GM12878 (cell line): Measurements from ENCODE around the gene BPTF. TPM values are rescaled to one million over a fixed set of nuclear protein-coding genes. Genes with fewer than 3 reads are reported as not detected.
A peak's percentile ranks its signal among the peaks of the same experiment; 100 is the strongest.

Source experiments
- ATF2 ChIP-seq: IDR thresholded peaks from 2 replicates; pipeline ENCODE4 v1.6.1; 2012; ENCODE audit warnings: low read length, inconsistent platforms
- CHD2 ChIP-seq: IDR thresholded peaks from 2 replicates; pipeline ENCODE4 v1.6.1; 2011; ENCODE audit warnings: low read depth, low read length, improper control_type of control experiment, borderline replicate concordance
- CREB1 ChIP-seq: IDR thresholded peaks from 2 replicates; pipeline ENCODE4 v1.6.1; 2012; ENCODE audit warnings: low read depth, mild to moderate bottlenecking, inconsistent platforms
- EED ChIP-seq: sonication (generic); IDR thresholded peaks from 2 replicates; pipeline ENCODE4 v1.6.1; 2016; ENCODE audit warnings: antibody characterized with exemption, low read depth
- GABPA ChIP-seq: IDR thresholded peaks from 2 replicates; pipeline ENCODE4 v1.6.1; 2014; ENCODE audit warnings: antibody characterized with exemption, low read depth, mild to moderate bottlenecking, inconsistent platforms
- IKZF1 ChIP-seq: fragments of 450-650 bp; conservative IDR thresholded peaks from 2 replicates; pipeline ENCODE4 v1.6.1; 2017; ENCODE audit warnings: antibody characterized with exemption, mild to moderate bottlenecking
- IRF4 ChIP-seq: IDR thresholded peaks from 2 replicates; pipeline ENCODE4 v1.6.1; 2011; ENCODE audit warnings: low read depth, low read length
- JUNB ChIP-seq: IDR thresholded peaks from 2 replicates; pipeline ENCODE4 v1.6.1; 2016; ENCODE audit warnings: antibody characterized with exemption, mild to moderate bottlenecking
- NBN ChIP-seq: fragments of 450-650 bp; IDR thresholded peaks from 2 replicates; pipeline ENCODE4 v1.6.1; 2016
- RELB ChIP-seq: fragments of 450-650 bp; IDR thresholded peaks from 2 replicates; pipeline ENCODE4 v1.6.1; 2017; ENCODE audit warnings: low read depth, mild to moderate bottlenecking, moderate library complexity
- TARDBP ChIP-seq: IDR thresholded peaks from 2 replicates; pipeline ENCODE4 v1.6.1; 2016; ENCODE audit warnings: borderline replicate concordance
- YY1 ChIP-seq: IDR thresholded peaks from 2 replicates; pipeline ENCODE4 v1.6.1; 2011; ENCODE audit warnings: low read depth, mild to moderate bottlenecking, low read length
- ZNF384 ChIP-seq: IDR thresholded peaks from 2 replicates; pipeline ENCODE4 v1.6.1; 2012; ENCODE audit warnings: low read depth, mild to moderate bottlenecking, low read length, improper control_type of control experiment, borderline replicate concordance
- polyA plus RNA-seq, 11 experiments: library from polyadenylated mRNA; depleted of rRNA in 4 of 11; unstranded in 6 of 11; stranded (reverse) in 5 of 11; fragments of >200 nt; fragmentation: Nextera tagmentation in 4 of 11; fragmentation: Illumina TruSeq in 1 of 11; extraction: Ambion mirVana in 4 of 11; extraction: Trizol in 1 of 11; gene quantifications; 1 replicate in 1 of 11; 2 replicates in 10 of 11; pipeline versions ENCODE4 v1.2.1 to v1.2.3, GENCODE V29; 2011 to 2016; ENCODE audit warnings: inconsistent platforms in 2 of 11, missing spikeins in 2 of 11, low read depth in 1 of 11
- total RNA-seq, 4 experiments: library from RNA; depleted of rRNA in 3 of 4; stranded (reverse); fragments of >200 nt in 3 of 4; fragmentation: Illumina TruSeq in 1 of 4; extraction: Trizol in 1 of 4; gene quantifications; 2 replicates each; pipeline versions ENCODE4 v1.2.1 to v1.2.3, GENCODE V29; 2013 to 2021
- TF ChIP-seq, protein P1 (sequence below): fragments of 450-650 bp; IDR thresholded peaks from 2 replicates; pipeline ENCODE4 v1.6.1; 2016; ENCODE audit warnings: mild to moderate bottlenecking

Gene BPTF
- total and polyA plus RNA-seq, 10 of the 15 experiments (the other 5 are each of a cell fraction or from before 2014, with no cell fraction given) = 19.4 to 78.3 (median 44.8) TPM

- TF ChIP-seq YY1 = no peak
- peak; percentile 42 for TF ChIP-seq JUNB
- peak; percentile 51; the same call in 1 of the 2 replicates for TF ChIP-seq ATF2
- TF ChIP-seq ZNF384 = peak; percentile 93
- TF ChIP-seq GABPA = peak; percentile 49; the same call in 1 of the 2 replicates
- peak; percentile 95 for TF ChIP-seq CREB1
- TF ChIP-seq TARDBP = no peak
- peak; percentile 42; the same call in 1 of the 2 replicates for TF ChIP-seq CHD2
- peak; percentile 34; the same call in 1 of the 2 replicates for TF ChIP-seq RELB
- TF ChIP-seq EED = no peak
- peak; percentile 34; the same call in 1 of the 2 replicates for TF ChIP-seq IKZF1
- TF ChIP-seq NBN = peak; percentile 83
- TF ChIP-seq, protein P1, sequence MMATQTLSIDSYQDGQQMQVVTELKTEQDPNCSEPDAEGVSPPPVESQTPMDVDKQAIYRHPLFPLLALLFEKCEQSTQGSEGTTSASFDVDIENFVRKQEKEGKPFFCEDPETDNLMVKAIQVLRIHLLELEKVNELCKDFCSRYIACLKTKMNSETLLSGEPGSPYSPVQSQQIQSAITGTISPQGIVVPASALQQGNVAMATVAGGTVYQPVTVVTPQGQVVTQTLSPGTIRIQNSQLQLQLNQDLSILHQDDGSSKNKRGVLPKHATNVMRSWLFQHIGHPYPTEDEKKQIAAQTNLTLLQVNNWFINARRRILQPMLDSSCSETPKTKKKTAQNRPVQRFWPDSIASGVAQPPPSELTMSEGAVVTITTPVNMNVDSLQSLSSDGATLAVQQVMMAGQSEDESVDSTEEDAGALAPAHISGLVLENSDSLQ = peak; percentile 86
- no peak for TF ChIP-seq IRF4
- TF ChIP-seq, all 136 proteins: peak for 28
These were observed 6.9 kb upstream of the BPTF start (continued) for GRCh38 chr17:67818110-67819002.
